ENCODE data around the gene DYDC1.

DYDC1 gene

DNA sequence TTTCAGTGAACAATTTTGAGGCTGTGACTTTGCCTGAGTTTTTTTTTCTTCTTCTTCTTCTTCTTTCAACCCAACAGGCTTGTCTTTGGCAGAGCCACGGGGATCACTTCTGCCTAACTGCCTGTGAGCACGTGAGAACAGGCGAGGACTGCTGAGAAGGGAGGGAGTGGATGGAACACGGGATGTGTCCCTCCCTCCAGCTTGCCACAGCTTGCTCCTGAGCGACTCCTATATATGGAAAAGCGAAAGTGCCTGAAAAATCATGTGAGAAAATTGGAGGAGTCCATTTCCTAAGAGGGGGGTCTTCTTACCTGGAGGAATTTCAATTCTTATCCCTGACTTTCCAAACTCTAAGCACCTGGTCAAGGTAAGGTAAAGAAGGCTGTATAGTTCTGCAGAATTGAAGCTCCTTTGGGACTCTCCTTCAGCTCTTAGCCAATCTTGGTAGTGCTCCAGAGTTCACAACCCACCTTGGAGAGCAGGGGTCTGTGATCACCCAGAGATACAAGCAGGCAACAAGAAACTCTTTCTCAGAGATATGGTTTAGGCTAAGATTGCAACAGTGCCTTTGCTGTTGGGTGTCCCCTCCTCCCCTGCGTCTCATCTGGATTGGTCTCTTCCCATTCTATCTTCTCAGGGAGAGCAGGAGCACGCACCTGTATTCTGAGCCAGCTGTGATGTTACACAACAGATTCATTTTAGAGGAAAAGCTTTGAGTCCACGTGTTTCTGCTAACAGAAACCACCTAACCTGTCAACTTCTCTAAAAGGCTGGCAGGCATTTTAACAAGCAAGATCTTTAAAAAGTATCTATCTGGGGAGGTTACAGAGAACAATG lies 66.9 kb downstream of the DYDC1 start, which contains the start of gene MAT1A:
MAT1A (minus strand) TSS at position 208 of the 837 bp plus-strand sequence. CDS start 235 bp downstream, outside the sequence.
- ATAC-seq, result peak; percentile 50; the same call in 1 of the 3 replicates

GRCh38 chr10:80288849-80289248 lies 67.7 kb downstream of the DYDC1 start:
- ATAC-seq, result no peak
- TF ChIP-seq BACH2 (CRISPR knock-in tag; IDR thresholded peaks at IDR 0.05; ENCODE audit: borderline replicate concordance) (no peak), PPARA (CRISPR knock-in tag; IDR thresholded peaks at IDR 0.05; ENCODE audit: borderline replicate concordance) (no peak), ZC3H10 (CRISPR knock-in tag; IDR thresholded peaks at IDR 0.05) (no peak), TCF4 (CRISPR knock-in tag; IDR thresholded peaks at IDR 0.05; ENCODE audit: borderline replicate concordance) (no peak), ZFP3 (CRISPR knock-in tag; IDR thresholded peaks at IDR 0.05) (no peak), ARNTL (CRISPR knock-in tag; IDR thresholded peaks at IDR 0.05; ENCODE audit: borderline replicate concordance, low read depth) (no peak), TOX (CRISPR knock-in tag; IDR thresholded peaks at IDR 0.05; ENCODE audit: borderline replicate concordance) (no peak), CREB5 (CRISPR knock-in tag; IDR thresholded peaks at IDR 0.05; ENCODE audit: low read depth) (no peak), ISL1 (CRISPR knock-in tag; IDR thresholded peaks at IDR 0.05) (no peak), PATZ1 (CRISPR knock-in tag; IDR thresholded peaks at IDR 0.05; ENCODE audit: borderline replicate concordance) (no peak), ESRRG (CRISPR knock-in tag; IDR thresholded peaks at IDR 0.05) (no peak), RARB (CRISPR knock-in tag; IDR thresholded peaks at IDR 0.05) (no peak)
- TF ChIP-seq, protein P1, sequence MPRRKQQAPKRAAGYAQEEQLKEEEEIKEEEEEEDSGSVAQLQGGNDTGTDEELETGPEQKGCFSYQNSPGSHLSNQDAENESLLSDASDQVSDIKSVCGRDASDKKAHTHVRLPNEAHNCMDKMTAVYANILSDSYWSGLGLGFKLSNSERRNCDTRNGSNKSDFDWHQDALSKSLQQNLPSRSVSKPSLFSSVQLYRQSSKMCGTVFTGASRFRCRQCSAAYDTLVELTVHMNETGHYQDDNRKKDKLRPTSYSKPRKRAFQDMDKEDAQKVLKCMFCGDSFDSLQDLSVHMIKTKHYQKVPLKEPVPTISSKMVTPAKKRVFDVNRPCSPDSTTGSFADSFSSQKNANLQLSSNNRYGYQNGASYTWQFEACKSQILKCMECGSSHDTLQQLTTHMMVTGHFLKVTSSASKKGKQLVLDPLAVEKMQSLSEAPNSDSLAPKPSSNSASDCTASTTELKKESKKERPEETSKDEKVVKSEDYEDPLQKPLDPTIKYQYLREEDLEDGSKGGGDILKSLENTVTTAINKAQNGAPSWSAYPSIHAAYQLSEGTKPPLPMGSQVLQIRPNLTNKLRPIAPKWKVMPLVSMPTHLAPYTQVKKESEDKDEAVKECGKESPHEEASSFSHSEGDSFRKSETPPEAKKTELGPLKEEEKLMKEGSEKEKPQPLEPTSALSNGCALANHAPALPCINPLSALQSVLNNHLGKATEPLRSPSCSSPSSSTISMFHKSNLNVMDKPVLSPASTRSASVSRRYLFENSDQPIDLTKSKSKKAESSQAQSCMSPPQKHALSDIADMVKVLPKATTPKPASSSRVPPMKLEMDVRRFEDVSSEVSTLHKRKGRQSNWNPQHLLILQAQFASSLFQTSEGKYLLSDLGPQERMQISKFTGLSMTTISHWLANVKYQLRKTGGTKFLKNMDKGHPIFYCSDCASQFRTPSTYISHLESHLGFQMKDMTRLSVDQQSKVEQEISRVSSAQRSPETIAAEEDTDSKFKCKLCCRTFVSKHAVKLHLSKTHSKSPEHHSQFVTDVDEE (CRISPR knock-in tag; IDR thresholded peaks at IDR 0.05), result no peak

More for the DNA sequence above, 66.9 kb downstream of the DYDC1 start, which contains the start of gene MAT1A:
- TF ChIP-seq ZNF8 (CRISPR knock-in tag; IDR thresholded peaks at IDR 0.05) (no peak), BACH2 (CRISPR knock-in tag; IDR thresholded peaks at IDR 0.05; ENCODE audit: borderline replicate concordance) (no peak), CREB5 (CRISPR knock-in tag; IDR thresholded peaks at IDR 0.05; ENCODE audit: low read depth) (no peak), ARNTL (CRISPR knock-in tag; IDR thresholded peaks at IDR 0.05; ENCODE audit: borderline replicate concordance, low read depth) (no peak)
